Progenitor cell of endocrine pancreas (in vitro differentiated cells): ENCODE results near the gene TRAPPC4. TPM values are rescaled to one million over a fixed set of nuclear protein-coding genes. Genes with fewer than 3 reads are reported as not detected.
"Not testable (repeated sequence)": the region's sequence is repeated elsewhere in the genome, so short reads cannot be mapped to it uniquely, and the experiment has no call there.

Experiments
- DNase-seq: peaks from one replicate; pipeline ENCODE4 v3.0.0; 2021; ENCODE audit warnings: low spot score; ENCODE audit not compliant: unreplicated experiment
- H3K27ac Mint-ChIP-seq: 2 replicates; pipeline ENCODE4 v1.8.0; 2021; ENCODE audit warnings: mild to moderate bottlenecking, moderate library complexity, mixed read lengths
- H3K27me3 Mint-ChIP-seq: 2 replicates; pipeline ENCODE4 v1.8.0; 2021; ENCODE audit warnings: mixed read lengths
- H3K36me3 Mint-ChIP-seq: 2 replicates; pipeline ENCODE4 v1.8.0; 2022; ENCODE audit warnings: mixed read lengths; ENCODE audit not compliant: insufficient read depth
- H3K4me1 Mint-ChIP-seq: 2 replicates; pipeline ENCODE4 v1.8.0; 2021; ENCODE audit warnings: low read depth, mixed read lengths
- H3K4me3 Mint-ChIP-seq: 2 replicates; pipeline ENCODE4 v1.8.0; 2021; ENCODE audit warnings: low read depth, mild to moderate bottlenecking, moderate library complexity, mixed read lengths
- H3K9me3 Mint-ChIP-seq: 2 replicates; pipeline ENCODE4 v1.8.0; 2021; ENCODE audit warnings: low read depth, mixed read lengths
- total RNA-seq: library from RNA; stranded (reverse); gene quantifications from 2 replicates; pipeline ENCODE4 v1.2.1, GENCODE V29; 2021
- TF ChIP-seq, protein P1 (sequence below): fragments of 200-600 bp; sonication (generic); IDR thresholded peaks from one replicate; pipeline ENCODE4 v1.5.0; 2021; ENCODE audit warnings: antibody characterized with exemption, mild to moderate bottlenecking; ENCODE audit not compliant: unreplicated experiment

TRAPPC4 gene
- total RNA-seq, 1 donor from 2014 or later = 60.3 TPM

DNA sequence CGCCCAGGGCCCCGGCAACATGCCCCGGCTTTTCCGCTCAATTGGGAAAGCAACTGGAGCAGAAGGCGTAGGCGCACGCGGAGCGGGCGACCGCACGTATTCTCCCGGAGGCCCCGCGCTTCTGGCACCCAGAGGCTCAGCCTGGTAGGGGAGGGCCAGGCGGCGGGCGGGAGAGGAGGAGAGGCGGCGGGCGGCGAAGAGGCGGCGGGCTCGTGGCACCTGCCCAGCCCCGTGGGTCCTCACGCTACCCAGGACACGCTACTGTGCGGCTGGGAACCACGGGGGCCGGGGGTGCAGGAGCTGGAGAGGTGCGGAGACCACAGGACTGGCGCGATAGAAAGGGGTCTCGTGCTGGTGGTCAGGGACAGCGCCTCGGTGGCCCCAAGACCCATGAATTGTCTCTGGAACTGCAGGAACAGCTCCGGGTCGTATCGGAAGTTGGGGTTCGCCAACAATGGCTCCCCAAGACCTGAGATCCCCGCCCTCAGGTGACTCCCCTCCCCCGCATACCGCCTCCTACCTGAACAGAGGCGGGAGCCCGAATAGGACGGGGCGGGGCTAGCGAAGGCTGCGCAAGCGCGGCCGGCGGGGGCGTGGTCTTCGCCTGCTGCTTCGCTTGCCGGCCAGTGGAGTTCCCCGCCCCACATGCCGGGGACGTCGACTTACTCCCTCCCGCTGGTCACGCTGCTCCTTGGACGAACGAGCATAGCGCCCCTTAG, 11.9 kb downstream of the TRAPPC4 start, which contains the start of gene SLC37A4:
TSS of gene SLC37A4 (minus strand) at position 549 of the 719 bp plus-strand sequence.
- Mint-ChIP-seq H3K27ac (peak within 1 kb of the TSS; percentile 94), H3K4me3 (peak within 1 kb of the TSS; percentile 75), H3K27me3 (peaks cover 4% of the 10 kb centered on the region), H3K36me3 (peaks cover 2% of the 10 kb centered on the region), H3K4me1 (peaks cover 27% of the 10 kb centered on the region), H3K9me3 (no peaks in the 10 kb centered on the region)
- DNase-seq = peak; percentile 98
- TF ChIP-seq, protein P1, sequence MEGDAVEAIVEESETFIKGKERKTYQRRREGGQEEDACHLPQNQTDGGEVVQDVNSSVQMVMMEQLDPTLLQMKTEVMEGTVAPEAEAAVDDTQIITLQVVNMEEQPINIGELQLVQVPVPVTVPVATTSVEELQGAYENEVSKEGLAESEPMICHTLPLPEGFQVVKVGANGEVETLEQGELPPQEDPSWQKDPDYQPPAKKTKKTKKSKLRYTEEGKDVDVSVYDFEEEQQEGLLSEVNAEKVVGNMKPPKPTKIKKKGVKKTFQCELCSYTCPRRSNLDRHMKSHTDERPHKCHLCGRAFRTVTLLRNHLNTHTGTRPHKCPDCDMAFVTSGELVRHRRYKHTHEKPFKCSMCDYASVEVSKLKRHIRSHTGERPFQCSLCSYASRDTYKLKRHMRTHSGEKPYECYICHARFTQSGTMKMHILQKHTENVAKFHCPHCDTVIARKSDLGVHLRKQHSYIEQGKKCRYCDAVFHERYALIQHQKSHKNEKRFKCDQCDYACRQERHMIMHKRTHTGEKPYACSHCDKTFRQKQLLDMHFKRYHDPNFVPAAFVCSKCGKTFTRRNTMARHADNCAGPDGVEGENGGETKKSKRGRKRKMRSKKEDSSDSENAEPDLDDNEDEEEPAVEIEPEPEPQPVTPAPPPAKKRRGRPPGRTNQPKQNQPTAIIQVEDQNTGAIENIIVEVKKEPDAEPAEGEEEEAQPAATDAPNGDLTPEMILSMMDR = peak; percentile 86

DNA sequence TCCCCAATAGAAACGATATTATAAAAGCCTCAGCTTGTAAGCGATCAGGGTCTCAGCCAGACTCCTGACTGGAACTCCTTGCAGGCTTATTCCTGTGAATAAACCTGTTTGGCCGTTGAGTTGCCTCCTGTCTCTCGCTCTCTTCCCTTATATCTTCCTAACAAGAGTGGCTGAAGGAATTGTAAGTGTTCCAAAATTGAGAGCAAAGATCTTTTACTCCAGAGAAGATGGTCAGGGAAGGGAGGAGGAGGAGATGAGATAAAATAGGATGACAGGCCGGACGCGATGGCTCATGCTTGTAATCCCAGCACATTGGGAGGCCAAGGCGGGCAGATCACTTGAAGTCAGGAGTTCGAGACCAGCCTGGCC, 13.3 kb downstream of the TRAPPC4 start:
- H3K36me3 Mint-ChIP-seq = peaks cover 2% of the 10 kb centered on the region
- H3K9me3 Mint-ChIP-seq = no peaks in the 10 kb centered on the region
- no peak for DNase-seq
- TF ChIP-seq, protein P1 = no peak
- H3K27me3 Mint-ChIP-seq = peaks cover 4% of the 10 kb centered on the region
- H3K4me1 Mint-ChIP-seq = peaks cover 27% of the 10 kb centered on the region
- no peak overlapping the region for H3K27ac Mint-ChIP-seq
- no peak overlapping the region for H3K4me3 Mint-ChIP-seq

DNA sequence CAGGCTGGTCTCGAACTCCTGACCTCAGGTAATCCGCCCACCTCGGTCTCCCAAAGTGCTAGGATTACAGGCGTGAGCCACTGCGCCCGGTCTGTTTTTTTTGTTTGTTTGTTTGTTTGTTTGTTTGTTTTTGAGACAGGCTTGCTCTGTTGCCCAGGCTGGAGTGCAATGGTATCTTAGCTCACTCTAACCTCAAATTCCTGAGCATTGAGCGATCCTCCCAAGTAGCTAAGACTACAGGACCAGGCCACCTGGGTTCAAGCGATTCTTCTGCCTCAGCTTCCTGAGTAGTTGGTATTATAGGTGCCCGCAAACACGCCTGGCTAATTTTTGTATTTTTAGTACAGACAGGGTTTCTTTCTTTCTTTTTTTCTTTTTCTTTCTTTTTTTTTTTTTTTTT, 14.9 kb downstream of the TRAPPC4 start:
- H3K27me3 Mint-ChIP-seq, DNase-seq, H3K27ac Mint-ChIP-seq, H3K36me3 Mint-ChIP-seq, H3K4me3 Mint-ChIP-seq, H3K9me3 Mint-ChIP-seq: not testable (repeated sequence)
- H3K4me1 Mint-ChIP-seq = peaks cover 16% of the 10 kb centered on the region

DNA sequence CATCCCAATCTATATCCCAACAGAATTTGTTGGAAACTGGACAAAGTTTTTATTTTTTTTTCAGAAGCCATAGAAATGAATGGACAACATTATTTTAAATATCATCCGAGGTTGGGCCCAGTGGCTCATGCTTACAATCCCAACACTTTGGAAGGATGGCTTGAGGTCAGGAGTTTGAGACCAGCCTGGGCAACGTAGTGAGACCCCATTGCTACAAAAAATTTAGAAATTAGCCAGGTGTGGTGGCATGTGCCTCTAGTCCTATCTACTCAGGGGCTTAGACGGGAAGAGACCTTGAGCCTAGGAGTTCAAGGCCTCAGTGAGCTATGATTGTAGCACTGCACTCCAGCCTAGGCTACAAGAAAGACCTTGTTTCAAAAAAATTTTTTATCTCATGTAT, 16.2 kb downstream of the TRAPPC4 start:
- Mint-ChIP-seq H3K9me3 (no peaks in the 10 kb centered on the region), H3K27me3 (peaks cover 7% of the 10 kb centered on the region)
- TF ChIP-seq, protein P1 = no peak

DNA sequence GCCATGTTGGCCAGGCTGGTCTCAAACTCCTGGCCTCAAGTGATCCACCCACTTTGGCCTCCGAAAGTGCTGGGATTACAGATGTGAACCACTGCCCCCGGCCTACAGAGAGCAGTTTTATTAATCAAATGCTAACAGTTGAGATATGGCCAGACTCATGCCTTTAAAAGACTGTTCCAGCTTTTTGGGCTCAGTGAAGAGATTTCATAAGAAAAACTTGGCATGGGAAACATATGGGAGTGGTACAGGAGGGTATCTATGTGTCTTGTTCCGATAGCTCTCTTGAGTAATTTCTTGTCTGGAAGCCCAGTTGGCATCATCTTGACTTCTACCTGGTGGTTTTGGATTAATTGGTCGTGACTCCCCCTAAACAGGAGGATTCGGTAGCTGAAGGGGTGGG, 20.3 kb downstream of the TRAPPC4 start:
- H3K36me3 Mint-ChIP-seq = no peaks in the 10 kb centered on the region
- H3K4me3 Mint-ChIP-seq = no peak overlapping the region
- no peaks in the 10 kb centered on the region for H3K9me3 Mint-ChIP-seq
- no peak for DNase-seq
- peaks cover 4% of the 10 kb centered on the region for H3K27me3 Mint-ChIP-seq
- H3K4me1 Mint-ChIP-seq = peaks cover 3% of the 10 kb centered on the region
- peak overlapping the region; percentile 77 for H3K27ac Mint-ChIP-seq
- TF ChIP-seq, protein P1 = no peak

More for the DNA sequence above, 16.2 kb downstream of the TRAPPC4 start:
- peaks cover 5% of the 10 kb centered on the region for H3K4me1 Mint-ChIP-seq
- H3K36me3 Mint-ChIP-seq = no peaks in the 10 kb centered on the region
- no peak overlapping the region for H3K27ac Mint-ChIP-seq
- DNase-seq = no peak
- no peak overlapping the region for H3K4me3 Mint-ChIP-seq

DNA sequence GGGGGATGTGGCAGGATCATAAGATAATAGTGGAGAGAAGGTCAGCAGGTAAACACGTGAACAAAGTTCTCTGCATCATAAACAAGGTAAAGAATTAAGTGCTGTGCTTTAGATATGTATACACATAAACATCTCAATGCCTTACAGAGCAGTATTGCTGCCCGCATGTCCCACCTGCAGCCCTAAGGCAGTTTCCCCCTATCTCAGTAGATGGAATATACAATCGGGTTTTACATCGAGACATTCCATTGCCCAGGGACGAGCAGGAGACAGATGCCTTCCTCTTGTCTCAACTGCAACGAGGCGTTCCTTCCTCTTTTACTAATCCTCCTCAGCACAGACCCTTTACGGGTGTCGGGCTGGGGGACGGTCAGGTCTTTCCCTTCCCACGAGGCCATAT, 20.9 kb downstream of the TRAPPC4 start:
- not testable (repeated sequence) for H3K27ac Mint-ChIP-seq, H3K4me3 Mint-ChIP-seq, H3K4me1 Mint-ChIP-seq

More for the DNA sequence above, 20.9 kb downstream of the TRAPPC4 start:
- not testable (repeated sequence) for H3K27me3 Mint-ChIP-seq, DNase-seq, H3K9me3 Mint-ChIP-seq, H3K36me3 Mint-ChIP-seq
